ENCODE data around the gene VWA5B2. TPM values are rescaled to one million over a fixed set of nuclear protein-coding genes. Genes with fewer than 3 reads are reported as not detected.

Gene VWA5B2
- total RNA-seq, 1 experiment from 2014 or later = 10.6 TPM

GRCh38 chr3:184192889-184193288 lies 36.5 kb upstream of the VWA5B2 start:
- DNase-seq (ENCODE audit: low read depth, low spot score) = no peak
- ATAC-seq = no peak
- no peaks in the 10 kb centered on the region for H3K9me2 ChIP-seq (ENCODE audit: insufficient read depth)
- H3K9me3 ChIP-seq (ENCODE audit: control insufficient read depth in 1 of 2, insufficient read depth in 1 of 2, low read depth in 1 of 2, low read length in 2 of 2) = no peaks in the 10 kb centered on the region
- H3K36me3 ChIP-seq (ENCODE audit: control insufficient read depth in 1 of 2, insufficient read depth in 2 of 2, low read length in 2 of 2) = peaks cover 57 to 58% of the 10 kb centered on the region in 2 experiments
- RAD21 ChIA-PET (ENCODE audit: low non-redundant PET in 1 of 2, low total read pairs in 2 of 2, uncharacterized antibody in 2 of 2, unreplicated experiment in 2 of 2) = no interaction called here
- CTCF ChIA-PET = no interaction called here
- no peak overlapping the region for H3K4me3 ChIP-seq (replicated peaks in 1 of 2; ENCODE audit: low read depth in 1 of 2, low read length in 2 of 2)
- H3K27me3 ChIP-seq (ENCODE audit: insufficient read depth, low read length) = no peaks in the 10 kb centered on the region
- H3K9ac ChIP-seq (ENCODE audit: low read length) = no peak overlapping the region
- intact Hi-C loops (cut with micrococcal nuclease) = no loop called here
- peaks cover 28% of the 10 kb centered on the region for H3K79me2 ChIP-seq (ENCODE audit: insufficient read depth, low read length)
- no peak overlapping the region for H3K27ac ChIP-seq (ENCODE audit: low read depth, low read length)
- POLR2A ChIA-PET = no interaction called here
- no peak overlapping the region for H3K4me2 ChIP-seq (ENCODE audit: low read length)
- H3K4me1 ChIP-seq (ENCODE audit: control insufficient read depth in 1 of 2, insufficient read depth in 2 of 2, low read length in 2 of 2) = no peaks in the 10 kb centered on the region
- TF ChIP-seq SP1 (IDR thresholded peaks at IDR 0.05; ENCODE audit: low read depth) (no peak), FOSL1 (IDR thresholded peaks at IDR 0.05; ENCODE audit: low read depth) (no peak)
- no peaks in the 10 kb centered on the region for H4K20me1 ChIP-seq (ENCODE audit: insufficient read depth)
- no TSS peak for BruUV-seq (replicated peaks)
- H2AFZ ChIP-seq (ENCODE audit: low read depth, low read length, poor library complexity, severe bottlenecking) = no peak overlapping the region

- Histone ChIP-seq H3K27ac (ENCODE audit: low read depth, low read length) (no peak overlapping the region), H3K79me2 (ENCODE audit: insufficient read depth, low read length) (peaks cover 16% of the 10 kb centered on the region; the same call in 1 of the 2 replicates), H3K4me2 (ENCODE audit: low read length) (no peak overlapping the region), H4K20me1 (ENCODE audit: insufficient read depth) (no peaks in the 10 kb centered on the region), H3K27me3 (ENCODE audit: insufficient read depth, low read length) (no peaks in the 10 kb centered on the region), H3K9ac (ENCODE audit: low read length) (no peak overlapping the region), H3K9me3 (ENCODE audit: control insufficient read depth in 1 of 2, insufficient read depth in 1 of 2, low read depth in 1 of 2, low read length in 2 of 2) (no peaks in the 10 kb centered on the region), H3K4me1 (ENCODE audit: control insufficient read depth in 1 of 2, insufficient read depth in 2 of 2, low read length in 2 of 2) (no peaks in the 10 kb centered on the region), H3K9me2 (ENCODE audit: insufficient read depth) (no peaks in the 10 kb centered on the region), H3K36me3 (ENCODE audit: control insufficient read depth in 1 of 2, insufficient read depth in 2 of 2, low read length in 2 of 2) (peaks cover 48 to 50% of the 10 kb centered on the region in 2 experiments), H2AFZ (ENCODE audit: low read depth, low read length, poor library complexity, severe bottlenecking) (no peak overlapping the region), H3K4me3 (replicated peaks in 1 of 2; ENCODE audit: low read depth in 1 of 2, low read length in 2 of 2) (no peak overlapping the region)
- DNase-seq (ENCODE audit: low read depth, low spot score) = no peak
- no peak for ATAC-seq
- ChIA-PET RAD21 (ENCODE audit: low non-redundant PET in 1 of 2, low total read pairs in 2 of 2, uncharacterized antibody in 2 of 2, unreplicated experiment in 2 of 2) (no interaction called here), CTCF (no interaction called here), POLR2A (no interaction called here)
- no TSS peak for BruUV-seq (replicated peaks)
- intact Hi-C loops (cut with micrococcal nuclease) = no loop called here
- TF ChIP-seq SP1 (IDR thresholded peaks at IDR 0.05; ENCODE audit: low read depth) (no peak), ZBTB33 (IDR thresholded peaks at IDR 0.05; ENCODE audit: extremely low read depth, insufficient replicate concordance, low read length) (no peak), YY1 (IDR thresholded peaks at IDR 0.05; ENCODE audit: extremely low read depth, insufficient replicate concordance, low read depth, low read length) (no peak), EZH2phosphoT487 (IDR thresholded peaks at IDR 0.05; ENCODE audit: borderline replicate concordance) (no peak), JUND (IDR thresholded peaks at IDR 0.05) (no peak), EGR1 (IDR thresholded peaks at IDR 0.05; ENCODE audit: low read depth) (no peak), SIN3A (IDR thresholded peaks at IDR 0.05; ENCODE audit: low read depth) (no peak), TCF7L2 (IDR thresholded peaks at IDR 0.05; ENCODE audit: borderline replicate concordance, extremely low read depth, insufficient read depth, insufficient read length) (no peak), RAD21 (IDR thresholded peaks at IDR 0.05; ENCODE audit: low read depth) (no peak), ELF1 (IDR thresholded peaks at IDR 0.05; ENCODE audit: borderline replicate concordance, low read depth) (no peak), POLR2AphosphoS5 (IDR thresholded peaks at IDR 0.05; ENCODE audit: low read depth, low read length) (no peak), MAX (IDR thresholded peaks at IDR 0.05) (no peak), ZFX (IDR thresholded peaks at IDR 0.05) (no peak), FOSL1 (IDR thresholded peaks at IDR 0.05; ENCODE audit: low read depth) (no peak), CBX3 (IDR thresholded peaks at IDR 0.05; ENCODE audit: low read depth) (no peak), ZNF274 (IDR thresholded peaks at IDR 0.05; ENCODE audit: low read depth, low read length) (no peak)
Observed at GRCh38 chr3:184193991-184194539, 35.3 kb upstream of the VWA5B2 start.
